Mammary epithelial cell (primary cell): ENCODE data around the gene PPM1E.

Source experiments
- EZH2 ChIP-seq: IDR thresholded peaks from 2 replicates; pipeline ENCODE4 v1.6.1; 2012; ENCODE audit warnings: low read length, inconsistent platforms, borderline replicate concordance
- TF ChIP-seq, protein P1 (sequence below), 2 donors: IDR thresholded peaks in 1 of 2; conservative IDR thresholded peaks in 1 of 2; 2 replicates each; pipeline ENCODE4 v1.5.1; 2011 to 2012; ENCODE audit warnings: inconsistent platforms in 2 of 2, low read length in 2 of 2, mild to moderate bottlenecking in 2 of 2, control low read depth in 1 of 2, low read depth in 1 of 2; ENCODE audit not compliant: insufficient read depth in 1 of 2; ENCODE audit errors: extremely low read depth in 1 of 2

- TF ChIP-seq EZH2, result no peak
- TF ChIP-seq, protein P1, sequence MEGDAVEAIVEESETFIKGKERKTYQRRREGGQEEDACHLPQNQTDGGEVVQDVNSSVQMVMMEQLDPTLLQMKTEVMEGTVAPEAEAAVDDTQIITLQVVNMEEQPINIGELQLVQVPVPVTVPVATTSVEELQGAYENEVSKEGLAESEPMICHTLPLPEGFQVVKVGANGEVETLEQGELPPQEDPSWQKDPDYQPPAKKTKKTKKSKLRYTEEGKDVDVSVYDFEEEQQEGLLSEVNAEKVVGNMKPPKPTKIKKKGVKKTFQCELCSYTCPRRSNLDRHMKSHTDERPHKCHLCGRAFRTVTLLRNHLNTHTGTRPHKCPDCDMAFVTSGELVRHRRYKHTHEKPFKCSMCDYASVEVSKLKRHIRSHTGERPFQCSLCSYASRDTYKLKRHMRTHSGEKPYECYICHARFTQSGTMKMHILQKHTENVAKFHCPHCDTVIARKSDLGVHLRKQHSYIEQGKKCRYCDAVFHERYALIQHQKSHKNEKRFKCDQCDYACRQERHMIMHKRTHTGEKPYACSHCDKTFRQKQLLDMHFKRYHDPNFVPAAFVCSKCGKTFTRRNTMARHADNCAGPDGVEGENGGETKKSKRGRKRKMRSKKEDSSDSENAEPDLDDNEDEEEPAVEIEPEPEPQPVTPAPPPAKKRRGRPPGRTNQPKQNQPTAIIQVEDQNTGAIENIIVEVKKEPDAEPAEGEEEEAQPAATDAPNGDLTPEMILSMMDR (conservative IDR thresholded peaks at IDR 0.05 in 1 of 2, IDR thresholded peaks at IDR 0.05 in 1 of 2; ENCODE audit: extremely low read depth in 1 of 2, insufficient read depth in 1 of 2, low read depth in 1 of 2, low read length in 2 of 2), result no peak
Observed at GRCh38 chr17:58728798-58729197, 26.9 kb upstream of the PPM1E start.
